ENCODE measurements around the gene PCDHGC4.

The PCDHGC4 gene

DNA sequence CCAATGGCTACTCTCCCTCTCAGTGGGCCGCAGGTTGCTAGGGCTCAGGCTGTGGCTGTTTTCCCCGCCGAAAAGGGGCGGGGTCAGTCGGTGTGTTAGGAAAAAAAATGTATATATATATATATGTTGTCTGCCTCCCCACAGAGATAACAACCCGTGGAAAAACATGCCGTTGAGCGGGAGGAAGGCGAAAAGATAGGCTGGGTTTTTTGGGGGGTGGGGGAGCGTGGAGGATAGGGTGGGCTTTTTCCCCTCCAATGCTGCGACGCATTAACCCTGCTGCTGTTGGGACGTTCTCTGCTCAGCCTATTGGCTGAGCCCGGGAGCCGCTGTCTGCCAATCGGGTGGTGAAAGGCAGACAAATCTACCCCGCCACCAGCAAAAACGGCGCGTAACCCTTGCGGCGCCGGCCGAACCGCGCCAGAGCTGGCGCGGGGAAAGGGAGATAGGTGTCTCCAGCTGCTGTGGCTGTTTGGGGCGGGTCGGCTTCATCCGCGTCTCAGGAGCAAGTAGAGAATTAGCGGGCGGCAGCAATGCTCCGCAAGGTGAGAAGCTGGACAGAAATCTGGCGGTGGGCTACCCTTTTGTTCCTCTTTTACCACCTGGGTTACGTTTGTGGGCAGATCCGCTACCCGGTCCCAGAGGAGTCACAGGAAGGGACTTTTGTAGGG, at the start of gene PCDHGC4:
PCDHGC4 (plus strand) TSS at position 390 of the 671 bp plus-strand sequence; CDS start at position 534, 144 bp downstream.
- peak within 1 kb of the TSS; percentile 9 for H3K4me3 ChIP-seq (ENCODE audit: low read depth, low read length)
- TF ChIP-seq, protein P1, sequence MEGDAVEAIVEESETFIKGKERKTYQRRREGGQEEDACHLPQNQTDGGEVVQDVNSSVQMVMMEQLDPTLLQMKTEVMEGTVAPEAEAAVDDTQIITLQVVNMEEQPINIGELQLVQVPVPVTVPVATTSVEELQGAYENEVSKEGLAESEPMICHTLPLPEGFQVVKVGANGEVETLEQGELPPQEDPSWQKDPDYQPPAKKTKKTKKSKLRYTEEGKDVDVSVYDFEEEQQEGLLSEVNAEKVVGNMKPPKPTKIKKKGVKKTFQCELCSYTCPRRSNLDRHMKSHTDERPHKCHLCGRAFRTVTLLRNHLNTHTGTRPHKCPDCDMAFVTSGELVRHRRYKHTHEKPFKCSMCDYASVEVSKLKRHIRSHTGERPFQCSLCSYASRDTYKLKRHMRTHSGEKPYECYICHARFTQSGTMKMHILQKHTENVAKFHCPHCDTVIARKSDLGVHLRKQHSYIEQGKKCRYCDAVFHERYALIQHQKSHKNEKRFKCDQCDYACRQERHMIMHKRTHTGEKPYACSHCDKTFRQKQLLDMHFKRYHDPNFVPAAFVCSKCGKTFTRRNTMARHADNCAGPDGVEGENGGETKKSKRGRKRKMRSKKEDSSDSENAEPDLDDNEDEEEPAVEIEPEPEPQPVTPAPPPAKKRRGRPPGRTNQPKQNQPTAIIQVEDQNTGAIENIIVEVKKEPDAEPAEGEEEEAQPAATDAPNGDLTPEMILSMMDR (IDR thresholded peaks at IDR 0.05; ENCODE audit: insufficient read depth, low read depth, low read length, missing control alignments) = no peak
- peak; percentile 20 for DNase-seq (ENCODE audit: low read depth)

DNA sequence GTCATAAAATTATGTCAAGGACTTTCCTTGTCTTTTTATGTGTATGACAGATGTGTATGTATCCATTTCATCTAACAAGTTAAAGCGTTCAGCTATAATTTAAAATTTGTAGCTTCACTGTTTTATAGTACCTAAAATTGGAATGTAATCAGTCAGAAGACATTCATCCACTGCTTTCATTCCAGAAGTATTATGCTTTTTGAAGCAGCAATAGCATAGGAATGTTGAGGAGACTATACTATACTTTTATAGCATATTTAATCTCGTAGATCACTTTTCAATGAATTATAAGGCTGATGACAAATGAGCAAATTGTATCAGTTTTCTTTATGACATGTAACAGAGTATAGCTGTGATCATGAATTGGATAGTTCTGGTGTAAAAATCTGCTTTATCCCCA, 47.6 kb upstream of the PCDHGC4 start:
- no peak for DNase-seq (ENCODE audit: low read depth)
- no peak overlapping the region for H3K4me3 ChIP-seq (ENCODE audit: low read depth, low read length)
- TF ChIP-seq, protein P1 (IDR thresholded peaks at IDR 0.05; ENCODE audit: insufficient read depth, low read depth, low read length, missing control alignments) = no peak

DNA sequence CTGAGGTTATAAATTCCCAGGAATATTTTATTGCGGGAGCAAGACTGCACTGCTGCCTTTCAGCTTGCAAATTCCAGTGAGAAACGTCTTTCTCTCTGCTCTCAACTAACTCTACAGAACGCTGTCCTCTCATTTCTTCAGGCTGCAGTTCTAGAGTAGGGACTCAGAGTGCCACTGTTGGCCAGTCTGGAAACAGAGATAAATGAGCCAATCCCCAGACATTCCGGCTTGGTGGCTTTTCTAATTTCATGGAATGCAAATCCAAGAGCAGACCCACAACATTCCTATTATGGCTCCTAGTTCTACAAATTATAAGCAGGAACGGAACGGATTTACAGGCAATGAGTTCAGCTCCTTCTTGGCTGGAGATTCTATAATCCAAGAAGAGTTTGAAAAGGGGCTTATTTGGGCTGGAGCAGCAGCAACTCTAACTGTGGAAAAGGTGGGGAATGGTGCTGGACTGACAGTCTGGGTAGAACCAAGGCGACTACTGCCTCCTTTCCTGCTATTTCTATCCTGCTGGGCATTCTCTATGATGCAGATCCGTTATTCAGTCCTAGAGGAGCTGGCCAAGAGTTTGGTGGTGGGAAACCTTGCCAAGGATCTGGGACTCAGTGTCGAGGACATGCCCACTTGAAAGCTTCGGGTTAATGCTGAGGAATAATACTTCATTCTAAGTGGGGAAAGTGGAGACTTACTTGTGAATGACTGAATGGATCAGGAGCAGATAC, 45.3 kb upstream of the PCDHGC4 start:
- DNase-seq (ENCODE audit: low read depth) = no peak
- H3K4me3 ChIP-seq (ENCODE audit: low read depth, low read length) = no peak overlapping the region
- TF ChIP-seq, protein P1 (IDR thresholded peaks at IDR 0.05; ENCODE audit: insufficient read depth, low read depth, low read length, missing control alignments) = no peak

DNA sequence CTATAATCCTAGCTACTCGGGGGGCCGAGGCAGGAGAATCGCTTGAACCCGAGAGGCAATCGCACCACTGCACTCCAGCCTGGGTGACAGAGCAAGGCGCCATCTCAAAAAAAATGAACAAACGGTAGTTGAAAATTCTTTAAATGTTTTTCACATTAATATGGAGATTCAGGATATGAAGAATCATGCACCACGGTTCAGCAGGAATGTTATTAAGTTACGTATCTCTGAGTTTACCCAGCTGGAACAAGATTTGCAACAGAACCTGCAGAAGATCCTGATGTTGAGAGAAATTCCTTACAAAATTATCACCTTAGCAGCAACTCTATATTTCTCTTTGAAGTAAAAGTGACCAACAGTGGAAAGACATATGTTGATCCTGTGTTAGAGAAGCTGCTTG, 44.5 kb upstream of the PCDHGC4 start:
- TF ChIP-seq, protein P1 (IDR thresholded peaks at IDR 0.05; ENCODE audit: insufficient read depth, low read depth, low read length, missing control alignments) = no peak
- H3K4me3 ChIP-seq (ENCODE audit: low read depth, low read length) = no peak overlapping the region
- DNase-seq (ENCODE audit: low read depth) = no peak

DNA sequence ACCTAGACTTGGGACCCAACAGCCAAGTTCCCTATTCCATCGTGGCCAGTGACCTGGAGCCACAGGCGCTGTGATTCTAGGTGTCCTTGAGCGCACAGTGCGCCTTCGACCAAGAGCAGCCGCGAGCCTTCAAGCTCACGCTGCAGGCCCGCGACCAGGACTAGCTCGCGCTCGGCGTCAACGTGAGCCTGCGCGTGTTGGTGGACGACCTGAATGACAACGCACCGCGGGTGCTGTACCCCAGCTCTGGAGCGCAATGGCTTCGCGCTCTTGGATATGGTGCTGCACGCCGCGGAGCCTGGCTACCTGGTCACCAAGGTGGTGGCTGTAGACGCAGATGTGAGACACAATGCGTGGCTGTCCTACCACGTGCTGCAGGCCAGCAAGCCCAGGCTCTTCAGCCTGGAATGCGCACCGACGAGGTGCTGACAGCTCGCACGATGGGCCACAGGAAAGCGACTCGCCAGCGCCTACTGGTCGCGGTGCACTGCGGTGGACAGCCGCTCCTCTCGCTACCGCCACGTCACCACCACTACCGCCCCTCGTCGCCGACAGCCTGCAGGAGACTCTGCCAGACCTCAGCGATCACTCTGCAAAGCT, 43.2 kb upstream of the PCDHGC4 start:
- no peak for DNase-seq (ENCODE audit: low read depth)
- TF ChIP-seq, protein P1 (IDR thresholded peaks at IDR 0.05; ENCODE audit: insufficient read depth, low read depth, low read length, missing control alignments) = no peak
- no peak overlapping the region for H3K4me3 ChIP-seq (ENCODE audit: low read depth, low read length)

DNA sequence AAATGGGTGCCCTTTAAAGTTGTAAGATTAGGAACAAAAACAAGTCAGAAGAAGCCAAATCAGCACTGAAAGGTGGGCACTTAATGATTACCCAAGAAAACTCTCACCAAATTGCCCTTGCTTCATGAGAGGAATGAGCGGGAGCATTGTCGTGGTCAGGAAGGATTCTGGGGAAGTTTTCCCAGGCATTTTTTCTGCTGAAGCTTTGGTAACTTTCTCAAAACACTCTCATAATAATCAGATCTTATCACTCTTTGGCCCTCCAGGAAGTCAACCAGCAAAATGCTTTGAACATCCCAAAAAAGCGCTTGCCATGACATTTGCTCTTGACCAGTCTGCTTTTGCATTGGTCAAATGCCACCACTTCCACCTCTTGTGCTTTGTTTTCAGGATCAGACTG, 19.5 kb upstream of the PCDHGC4 start:
- TF ChIP-seq, protein P1 (IDR thresholded peaks at IDR 0.05; ENCODE audit: insufficient read depth, low read depth, low read length, missing control alignments) = no peak

More for the DNA sequence above, 19.5 kb upstream of the PCDHGC4 start:
- DNase-seq (ENCODE audit: low read depth) = no peak
- H3K4me3 ChIP-seq (ENCODE audit: low read depth, low read length) = no peak overlapping the region
